ENCODE results near the gene C1D.

DNA sequence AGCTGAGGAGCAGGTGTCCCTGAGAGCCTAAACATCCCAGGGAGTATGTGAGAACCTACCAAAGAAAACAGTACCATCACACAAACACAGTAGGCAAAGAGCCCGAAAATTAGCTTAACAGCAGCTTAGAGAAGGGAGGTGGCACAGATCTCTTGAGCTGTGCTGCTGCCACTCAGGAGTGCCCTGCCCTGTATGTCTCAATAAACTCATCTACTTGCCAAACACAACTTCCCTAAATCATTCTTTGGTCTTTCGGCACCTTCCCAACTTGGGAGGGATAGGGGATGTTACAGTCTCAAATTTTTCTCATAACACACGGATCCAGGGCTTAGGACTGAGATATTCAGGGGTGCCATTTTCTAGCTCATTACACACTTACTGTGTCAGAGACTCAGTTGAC lies 45.3 kb upstream of the C1D start:
- TF ChIP-seq POLR2A (IDR thresholded peaks at IDR 0.05): no peak
- TF ChIP-seq, protein P1, sequence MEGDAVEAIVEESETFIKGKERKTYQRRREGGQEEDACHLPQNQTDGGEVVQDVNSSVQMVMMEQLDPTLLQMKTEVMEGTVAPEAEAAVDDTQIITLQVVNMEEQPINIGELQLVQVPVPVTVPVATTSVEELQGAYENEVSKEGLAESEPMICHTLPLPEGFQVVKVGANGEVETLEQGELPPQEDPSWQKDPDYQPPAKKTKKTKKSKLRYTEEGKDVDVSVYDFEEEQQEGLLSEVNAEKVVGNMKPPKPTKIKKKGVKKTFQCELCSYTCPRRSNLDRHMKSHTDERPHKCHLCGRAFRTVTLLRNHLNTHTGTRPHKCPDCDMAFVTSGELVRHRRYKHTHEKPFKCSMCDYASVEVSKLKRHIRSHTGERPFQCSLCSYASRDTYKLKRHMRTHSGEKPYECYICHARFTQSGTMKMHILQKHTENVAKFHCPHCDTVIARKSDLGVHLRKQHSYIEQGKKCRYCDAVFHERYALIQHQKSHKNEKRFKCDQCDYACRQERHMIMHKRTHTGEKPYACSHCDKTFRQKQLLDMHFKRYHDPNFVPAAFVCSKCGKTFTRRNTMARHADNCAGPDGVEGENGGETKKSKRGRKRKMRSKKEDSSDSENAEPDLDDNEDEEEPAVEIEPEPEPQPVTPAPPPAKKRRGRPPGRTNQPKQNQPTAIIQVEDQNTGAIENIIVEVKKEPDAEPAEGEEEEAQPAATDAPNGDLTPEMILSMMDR (IDR thresholded peaks at IDR 0.05): no peak

Measured in esophagus squamous epithelium (tissue), 4 donors.